Calu3 (cell line): ENCODE data around the gene RAB14. TPM values are rescaled to one million over a fixed set of nuclear protein-coding genes. Genes with fewer than 3 reads are reported as not detected.

ENCODE experiments used
- BruUV-seq: library from RNA; stranded (reverse); fragments of 400-500 nt; replicated peaks from 2 replicates; lab custom pipeline; 2021; lab: Mats Ljungman, UMichigan
- CTCF ChIA-PET: fragments of 300-600 bp; sonication (Branson Sonifier 250); formaldehyde crosslinking; loops from one replicate; lab custom pipeline; 2022; ENCODE audit warnings: antibody characterized with exemption; lab: Charles Lee
- DNase-seq: peaks from one replicate; pipeline ENCODE4 v3.0.0; 2022
- H3K27ac Mint-ChIP-seq: one replicate; pipeline ENCODE4 v1.8.0; 2022; ENCODE audit warnings: mixed read lengths; ENCODE audit not compliant: unreplicated experiment
- H3K27me3 Mint-ChIP-seq: one replicate; pipeline ENCODE4 v1.8.0; 2022; ENCODE audit warnings: mixed read lengths; ENCODE audit not compliant: unreplicated experiment
- H3K36me3 Mint-ChIP-seq: one replicate; pipeline ENCODE4 v1.8.0; 2022; ENCODE audit warnings: mild to moderate bottlenecking, moderate library complexity, mixed read lengths; ENCODE audit not compliant: insufficient read depth, unreplicated experiment
- H3K4me1 Mint-ChIP-seq: one replicate; pipeline ENCODE4 v1.8.0; 2022; ENCODE audit warnings: mild to moderate bottlenecking, low read depth, mixed read lengths; ENCODE audit not compliant: unreplicated experiment
- H3K4me3 Mint-ChIP-seq: one replicate; pipeline ENCODE4 v1.8.0; 2022; ENCODE audit warnings: mild to moderate bottlenecking, low read depth, moderate library complexity, mixed read lengths; ENCODE audit not compliant: unreplicated experiment
- H3K9me3 Mint-ChIP-seq: one replicate; pipeline ENCODE4 v1.8.0; 2022; ENCODE audit warnings: low read depth, mixed read lengths; ENCODE audit not compliant: unreplicated experiment
- intact Hi-C: fragments of 100-400 bp; cut with micrococcal nuclease; formaldehyde crosslinking; loops from one replicate; pipeline ENCODE4 v1.10.0; 2022; ENCODE audit not compliant: unreplicated experiment
- total RNA-seq: library from RNA; stranded (reverse); gene quantifications from 2 replicates; pipeline ENCODE4 v1.2.3, GENCODE V29; 2022
- TF ChIP-seq, protein P1 (sequence below): fragments of 200-600 bp; IDR thresholded peaks from one replicate; pipeline ENCODE4 v1.8.0; 2022; ENCODE audit warnings: antibody characterized with exemption; ENCODE audit not compliant: unreplicated experiment

Gene RAB14
- total RNA-seq, 1 experiment from 2014 or later, result 42.5 TPM

DNA sequence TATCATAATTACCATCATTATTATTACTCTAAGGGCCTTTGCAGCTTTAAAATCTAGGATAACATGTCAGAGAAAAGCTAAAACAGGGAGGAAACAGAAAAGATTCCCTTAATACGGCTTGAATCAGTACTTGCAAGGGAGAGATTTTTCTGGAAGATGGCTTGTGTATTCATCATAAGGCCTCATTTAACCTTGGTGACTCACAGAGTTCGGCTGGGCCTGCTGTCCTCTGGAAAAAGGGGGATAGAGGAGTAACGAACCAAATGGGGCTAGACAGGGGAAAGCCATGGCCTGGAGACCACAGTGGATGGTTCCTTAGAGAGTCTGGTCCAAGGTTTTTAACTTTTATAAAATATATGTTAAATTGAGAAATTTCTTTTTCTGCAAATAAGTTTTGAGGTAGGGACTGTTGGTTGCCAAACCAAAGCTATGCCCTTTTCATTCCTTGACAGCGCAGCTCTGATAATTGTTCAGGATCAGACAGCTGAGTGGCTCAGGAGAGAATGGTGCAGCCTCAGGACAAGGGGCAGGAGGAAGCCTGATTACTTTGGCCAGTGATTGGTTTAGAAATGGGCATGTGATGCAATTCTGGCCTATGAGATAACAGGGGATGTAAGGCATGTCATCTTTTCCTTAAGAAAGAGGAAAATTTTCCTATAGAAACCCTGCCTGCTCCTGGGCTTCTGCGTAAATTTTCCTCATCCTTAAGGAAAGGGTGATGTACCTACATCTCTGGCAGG, 40.7 kb upstream of the RAB14 start:
- no peak for DNase-seq
- Mint-ChIP-seq H3K9me3 (no peaks in the 10 kb centered on the region), H3K27me3 (no peaks in the 10 kb centered on the region), H3K4me1 (no peaks in the 10 kb centered on the region), H3K27ac (no peak overlapping the region), H3K36me3 (no peaks in the 10 kb centered on the region), H3K4me3 (no peak overlapping the region)
- intact Hi-C loops, result no loop called here
- TF ChIP-seq, protein P1, sequence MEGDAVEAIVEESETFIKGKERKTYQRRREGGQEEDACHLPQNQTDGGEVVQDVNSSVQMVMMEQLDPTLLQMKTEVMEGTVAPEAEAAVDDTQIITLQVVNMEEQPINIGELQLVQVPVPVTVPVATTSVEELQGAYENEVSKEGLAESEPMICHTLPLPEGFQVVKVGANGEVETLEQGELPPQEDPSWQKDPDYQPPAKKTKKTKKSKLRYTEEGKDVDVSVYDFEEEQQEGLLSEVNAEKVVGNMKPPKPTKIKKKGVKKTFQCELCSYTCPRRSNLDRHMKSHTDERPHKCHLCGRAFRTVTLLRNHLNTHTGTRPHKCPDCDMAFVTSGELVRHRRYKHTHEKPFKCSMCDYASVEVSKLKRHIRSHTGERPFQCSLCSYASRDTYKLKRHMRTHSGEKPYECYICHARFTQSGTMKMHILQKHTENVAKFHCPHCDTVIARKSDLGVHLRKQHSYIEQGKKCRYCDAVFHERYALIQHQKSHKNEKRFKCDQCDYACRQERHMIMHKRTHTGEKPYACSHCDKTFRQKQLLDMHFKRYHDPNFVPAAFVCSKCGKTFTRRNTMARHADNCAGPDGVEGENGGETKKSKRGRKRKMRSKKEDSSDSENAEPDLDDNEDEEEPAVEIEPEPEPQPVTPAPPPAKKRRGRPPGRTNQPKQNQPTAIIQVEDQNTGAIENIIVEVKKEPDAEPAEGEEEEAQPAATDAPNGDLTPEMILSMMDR, result no peak
- CTCF ChIA-PET, result no interaction called here
- BruUV-seq, result no TSS peak

DNA sequence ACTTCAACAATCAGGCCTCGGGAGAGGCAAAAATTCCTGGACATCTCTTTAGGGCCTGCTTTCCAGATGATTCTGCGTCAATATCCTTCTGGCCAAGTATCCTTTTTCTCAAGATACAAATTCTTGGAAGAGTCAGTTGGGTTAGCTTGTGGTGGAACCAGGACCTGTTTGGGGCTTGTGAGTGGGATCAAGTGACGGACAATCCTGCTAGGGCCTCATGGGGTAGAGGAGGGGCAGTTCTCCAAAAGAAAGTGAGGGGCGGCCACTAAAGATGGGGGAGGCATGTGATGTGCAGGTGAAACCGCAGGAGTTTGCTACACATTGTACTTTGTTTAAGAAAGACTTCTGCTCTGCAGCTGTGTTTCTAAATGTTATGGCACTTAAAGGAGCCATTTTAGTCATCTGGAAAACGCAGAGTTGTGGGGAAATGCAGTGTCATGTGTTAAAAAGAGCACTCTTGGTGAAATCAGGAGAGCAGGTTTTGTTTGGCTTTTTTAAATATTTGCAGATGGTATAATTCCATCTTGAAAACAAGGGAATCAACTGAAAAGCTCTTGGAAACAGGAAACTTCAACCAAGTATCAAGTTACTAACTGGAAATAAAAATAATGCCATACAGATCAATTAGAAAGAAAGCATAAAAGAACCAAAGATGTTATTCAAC, 38.9 kb upstream of the RAB14 start:
- Mint-ChIP-seq H3K9me3 (no peaks in the 10 kb centered on the region), H3K36me3 (no peaks in the 10 kb centered on the region), H3K4me3 (no peak overlapping the region), H3K4me1 (no peaks in the 10 kb centered on the region), H3K27ac (no peak overlapping the region), H3K27me3 (no peaks in the 10 kb centered on the region)
- TF ChIP-seq, protein P1, result no peak
- intact Hi-C loops, result no loop called here
- DNase-seq, result no peak
- no TSS peak for BruUV-seq
- CTCF ChIA-PET, result interaction anchor here (0.6 kb wide), 1 partner anchor 1565 kb away, joined by 5 read pairs; no protein-coding TSS in a partner anchor

DNA sequence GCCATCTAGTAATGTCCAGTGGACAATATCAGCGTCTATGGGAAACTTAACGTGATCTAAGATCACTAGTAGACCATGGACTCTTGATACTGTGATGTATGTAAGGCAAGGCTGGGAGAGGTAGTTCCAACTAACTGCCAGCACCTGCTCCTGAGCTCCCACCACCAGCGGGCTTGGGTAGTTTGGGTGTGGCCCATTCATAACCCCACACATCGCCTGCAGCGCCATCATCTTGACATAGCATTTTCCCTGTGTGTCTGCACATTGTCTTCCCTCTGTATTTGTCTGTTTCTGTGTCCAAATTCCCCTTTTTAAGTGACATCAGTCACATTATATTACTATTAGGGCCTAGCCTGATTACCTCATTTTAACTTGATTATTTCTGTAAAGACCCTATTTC, 38.2 kb upstream of the RAB14 start:
- CTCF ChIA-PET, result no interaction called here
- Mint-ChIP-seq H3K4me1 (no peaks in the 10 kb centered on the region), H3K27ac (no peak overlapping the region), H3K9me3 (no peaks in the 10 kb centered on the region), H3K4me3 (no peak overlapping the region), H3K27me3 (no peaks in the 10 kb centered on the region), H3K36me3 (no peaks in the 10 kb centered on the region)
- no TSS peak for BruUV-seq
- DNase-seq, result no peak
- intact Hi-C loops, result no loop called here
- TF ChIP-seq, protein P1, result no peak

DNA sequence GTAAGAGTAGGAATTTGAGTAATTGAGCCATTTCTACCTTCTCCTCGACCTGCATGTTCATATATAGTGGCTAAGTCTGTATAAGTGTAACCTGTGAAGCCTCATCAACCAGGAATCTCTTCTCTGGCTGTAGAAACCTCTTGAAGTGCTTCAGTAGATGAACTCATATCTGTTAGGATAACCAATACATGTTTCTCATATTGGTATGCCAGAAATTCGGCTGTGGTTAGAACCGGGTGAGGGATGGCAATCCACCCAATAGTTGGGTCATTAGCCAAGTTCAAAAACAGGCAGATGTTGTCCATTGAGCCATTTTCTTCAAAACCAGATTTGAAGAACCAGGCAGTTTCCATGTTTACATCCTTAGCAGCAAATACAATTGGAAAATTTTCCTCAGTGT, 37.4 kb upstream of the RAB14 start:
- Mint-ChIP-seq H3K27me3 (no peaks in the 10 kb centered on the region), H3K4me3 (no peak overlapping the region), H3K9me3 (no peaks in the 10 kb centered on the region), H3K4me1 (no peaks in the 10 kb centered on the region), H3K36me3 (no peaks in the 10 kb centered on the region), H3K27ac (no peak overlapping the region)
- CTCF ChIA-PET, result no interaction called here
- intact Hi-C loops, result no loop called here
- TF ChIP-seq, protein P1, result no peak
- no peak for DNase-seq
- BruUV-seq, result no TSS peak
